Left hindlimb (tissue), 1 donor: Measurements from ENCODE around the gene FER1L5.

Experiments used
- DNase-seq: peaks from one replicate; pipeline ENCODE4 v3.0.0-alpha.2; 2018

The FER1L5 gene

GRCh38 chr2:96699621-96700020 lies 57.1 kb downstream of the FER1L5 start:
- no peak for DNase-seq

GRCh38 chr2:96700086-96700485 lies 57.5 kb downstream of the FER1L5 start:
- no peak for DNase-seq

- DNase-seq = no peak
Measured at GRCh38 chr2:96701636-96702035, 59.1 kb downstream of the FER1L5 start.

- DNase-seq = no peak
Measured at GRCh38 chr2:96702098-96702785, 59.7 kb downstream of the FER1L5 start.

- DNase-seq = no peak
Measured at GRCh38 chr2:96703021-96703751, 60.6 kb downstream of the FER1L5 start.

- DNase-seq = no peak
Measured at GRCh38 chr2:96710985-96711384, 68.4 kb downstream of the FER1L5 start.

GRCh38 chr2:96715658-96716057 lies 73.1 kb downstream of the FER1L5 start:
- no peak for DNase-seq

GRCh38 chr2:96716388-96716787 lies 73.8 kb downstream of the FER1L5 start:
- no peak for DNase-seq

- DNase-seq = no peak
Measured at GRCh38 chr2:96726131-96726530, 83.6 kb downstream of the FER1L5 start.

- no peak for DNase-seq
Measured at GRCh38 chr2:96727431-96727830, 84.9 kb downstream of the FER1L5 start.

GRCh38 chr2:96729748-96730147 lies 87.2 kb downstream of the FER1L5 start:
- DNase-seq = no peak

GRCh38 chr2:96730212-96730611 lies 87.6 kb downstream of the FER1L5 start:
- no peak for DNase-seq

GRCh38 chr2:96733931-96734330 lies 91.4 kb downstream of the FER1L5 start:
- no peak for DNase-seq

GRCh38 chr2:96734880-96735583 lies 92.5 kb downstream of the FER1L5 start:
- no peak for DNase-seq

- no peak for DNase-seq
Measured at GRCh38 chr2:96737251-96737650, 94.7 kb downstream of the FER1L5 start.

- DNase-seq = no peak
Measured at GRCh38 chr2:96737831-96738230, 95.3 kb downstream of the FER1L5 start.

- DNase-seq = no peak
Measured at GRCh38 chr2:96739076-96739632, 96.6 kb downstream of the FER1L5 start.

GRCh38 chr2:96739633-96740428 lies 97.3 kb downstream of the FER1L5 start, which contains the start of gene LMAN2L:
TSS of gene LMAN2L (minus strand) at chr2:96740064. CDS start at chr2:96740040, 24 bp downstream.
- DNase-seq = peak; percentile 99

GRCh38 chr2:96747061-96747617 lies 104.6 kb downstream of the FER1L5 start:
- no peak for DNase-seq

- no peak for DNase-seq
Measured at GRCh38 chr2:96751800-96752199, 109.2 kb downstream of the FER1L5 start.

GRCh38 chr2:96753661-96754282 lies 111.2 kb downstream of the FER1L5 start:
- no peak for DNase-seq

GRCh38 chr2:96754317-96754716 lies 111.8 kb downstream of the FER1L5 start:
- DNase-seq = no peak
